AG09309 (cell line): ENCODE results near the gene PTPRM.
"Not testable (repeated sequence)": the region's sequence is repeated elsewhere in the genome, so short reads cannot be mapped to it uniquely, and the experiment has no call there.

Experiments
- DNase-seq: peaks from one replicate; pipeline ENCODE4 v3.0.0-alpha.2; 2010; ENCODE audit warnings: low read depth
- H3K4me3 ChIP-seq: 2 replicates; pipeline ENCODE4 v1.5.1; 2011; ENCODE audit warnings: mild to moderate bottlenecking, low read depth, low read length, moderate library complexity; ENCODE audit not compliant: control insufficient read depth
- TF ChIP-seq, protein P1 (sequence below): IDR thresholded peaks from 2 replicates; pipeline ENCODE4 v1.5.1; 2011; ENCODE audit warnings: mild to moderate bottlenecking, low read depth, low read length, inconsistent platforms; ENCODE audit not compliant: insufficient read depth, control insufficient read depth; ENCODE audit errors: missing control alignments

Gene PTPRM

DNA sequence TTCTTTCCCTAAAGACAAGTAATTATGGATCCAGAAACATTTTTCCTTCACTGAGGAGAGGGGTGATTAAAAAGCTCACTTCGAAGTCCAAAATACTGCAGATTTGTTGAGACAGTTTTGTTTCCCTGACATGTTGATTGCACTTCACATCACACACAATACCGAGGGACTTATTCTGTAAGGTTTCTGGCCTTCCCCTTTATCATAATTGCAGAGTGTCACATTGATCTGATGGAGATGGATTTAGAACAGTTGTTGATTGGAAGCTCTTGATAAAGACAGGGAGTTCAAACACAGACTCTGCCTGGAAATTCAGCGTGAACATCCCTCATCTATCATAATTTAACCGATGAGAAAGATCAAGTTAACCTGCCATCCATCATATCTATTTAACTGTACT is 163.6 kb downstream of the PTPRM start:
- DNase-seq = no peak
- TF ChIP-seq, protein P1, sequence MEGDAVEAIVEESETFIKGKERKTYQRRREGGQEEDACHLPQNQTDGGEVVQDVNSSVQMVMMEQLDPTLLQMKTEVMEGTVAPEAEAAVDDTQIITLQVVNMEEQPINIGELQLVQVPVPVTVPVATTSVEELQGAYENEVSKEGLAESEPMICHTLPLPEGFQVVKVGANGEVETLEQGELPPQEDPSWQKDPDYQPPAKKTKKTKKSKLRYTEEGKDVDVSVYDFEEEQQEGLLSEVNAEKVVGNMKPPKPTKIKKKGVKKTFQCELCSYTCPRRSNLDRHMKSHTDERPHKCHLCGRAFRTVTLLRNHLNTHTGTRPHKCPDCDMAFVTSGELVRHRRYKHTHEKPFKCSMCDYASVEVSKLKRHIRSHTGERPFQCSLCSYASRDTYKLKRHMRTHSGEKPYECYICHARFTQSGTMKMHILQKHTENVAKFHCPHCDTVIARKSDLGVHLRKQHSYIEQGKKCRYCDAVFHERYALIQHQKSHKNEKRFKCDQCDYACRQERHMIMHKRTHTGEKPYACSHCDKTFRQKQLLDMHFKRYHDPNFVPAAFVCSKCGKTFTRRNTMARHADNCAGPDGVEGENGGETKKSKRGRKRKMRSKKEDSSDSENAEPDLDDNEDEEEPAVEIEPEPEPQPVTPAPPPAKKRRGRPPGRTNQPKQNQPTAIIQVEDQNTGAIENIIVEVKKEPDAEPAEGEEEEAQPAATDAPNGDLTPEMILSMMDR = no peak
- no peak overlapping the region for H3K4me3 ChIP-seq

DNA sequence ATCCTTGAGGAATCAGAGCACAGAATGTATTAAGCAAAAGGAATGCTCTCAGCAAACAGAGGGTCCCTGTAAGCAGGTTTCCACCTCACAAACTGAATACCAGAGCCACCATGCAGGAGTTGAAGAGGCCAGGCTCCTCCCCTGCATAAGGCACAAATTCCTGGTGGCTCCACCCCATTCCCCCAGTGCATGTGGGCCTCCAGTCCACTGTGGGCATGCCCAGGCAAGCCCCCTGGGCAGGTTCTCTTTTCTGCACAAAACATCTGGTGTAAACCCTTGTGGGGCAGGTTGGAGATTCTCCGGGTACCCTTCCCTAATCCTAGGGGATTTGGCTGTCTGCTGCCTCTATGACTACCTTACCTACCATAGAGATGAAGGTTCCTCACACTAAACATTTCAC is 166.5 kb downstream of the PTPRM start:
- no peak for DNase-seq
- no peak overlapping the region for H3K4me3 ChIP-seq
- TF ChIP-seq, protein P1 = no peak

DNA sequence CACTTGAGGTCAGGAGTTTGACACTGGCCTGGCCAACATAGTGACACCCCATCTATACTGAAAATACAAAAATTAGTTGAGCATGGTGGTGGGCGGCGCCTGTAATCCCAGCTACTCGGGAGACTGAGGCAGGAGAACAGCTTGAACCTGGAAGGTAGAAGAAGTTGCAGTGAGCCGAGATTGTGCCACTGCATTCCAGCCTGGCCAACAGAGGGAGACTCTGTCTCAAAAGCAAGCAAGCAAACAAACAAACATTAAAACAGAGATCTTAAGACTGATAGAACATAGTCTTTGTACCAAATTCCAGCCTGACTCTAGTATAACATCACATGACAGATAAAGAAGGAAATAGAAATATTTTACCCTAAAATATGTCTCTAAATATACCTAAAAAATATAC is 168.1 kb downstream of the PTPRM start:
- H3K4me3 ChIP-seq = no peak overlapping the region
- no peak for DNase-seq
- TF ChIP-seq, protein P1 = peak; percentile 40

DNA sequence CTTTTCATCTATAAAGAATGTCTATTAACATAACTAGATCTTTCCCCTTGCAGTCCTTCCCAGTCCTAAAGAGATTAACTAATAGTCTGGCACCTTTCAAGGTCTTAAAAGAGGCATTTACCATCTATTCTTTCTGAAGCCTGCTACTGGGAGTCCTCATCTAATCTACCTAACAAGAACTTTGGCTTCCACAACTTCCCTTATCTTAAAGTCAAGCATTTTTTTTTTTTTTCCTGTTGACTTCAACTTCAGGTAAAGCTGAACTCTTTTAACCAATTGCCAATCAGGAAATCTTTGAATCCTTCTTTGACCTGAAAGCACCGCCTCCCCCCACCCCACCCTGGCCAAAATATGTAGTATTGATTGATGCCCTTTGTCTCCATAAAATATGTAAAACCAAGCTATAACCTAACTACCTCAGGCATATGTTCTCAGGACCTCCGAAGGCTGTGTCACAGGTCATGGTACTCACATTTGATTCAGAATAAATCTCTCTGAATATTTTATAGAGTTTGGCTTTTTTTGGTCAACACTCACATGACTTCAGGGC is 168.6 kb downstream of the PTPRM start:
- TF ChIP-seq, protein P1 = no peak
- DNase-seq = no peak
- no peak overlapping the region for H3K4me3 ChIP-seq

DNA sequence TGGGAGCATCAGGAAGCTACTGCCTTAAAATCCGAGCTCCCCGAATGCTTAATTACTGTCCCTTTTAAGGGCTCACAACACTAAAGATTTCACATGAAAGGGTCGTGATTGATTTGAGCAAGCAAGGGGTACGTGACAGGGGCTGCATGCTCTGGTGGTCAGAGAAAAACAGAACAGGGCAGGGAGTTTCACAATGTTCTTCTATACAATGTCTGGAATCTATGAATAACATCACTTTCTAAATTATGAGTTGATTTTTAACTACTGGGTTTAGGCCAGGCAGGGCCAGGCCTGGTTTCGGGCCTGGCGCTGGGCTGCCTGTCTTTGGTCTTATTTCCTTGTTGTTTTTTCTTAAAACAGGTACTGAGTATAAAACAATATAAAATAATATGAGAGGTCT is 169.4 kb downstream of the PTPRM start:
- not testable (repeated sequence) for H3K4me3 ChIP-seq, DNase-seq

DNA sequence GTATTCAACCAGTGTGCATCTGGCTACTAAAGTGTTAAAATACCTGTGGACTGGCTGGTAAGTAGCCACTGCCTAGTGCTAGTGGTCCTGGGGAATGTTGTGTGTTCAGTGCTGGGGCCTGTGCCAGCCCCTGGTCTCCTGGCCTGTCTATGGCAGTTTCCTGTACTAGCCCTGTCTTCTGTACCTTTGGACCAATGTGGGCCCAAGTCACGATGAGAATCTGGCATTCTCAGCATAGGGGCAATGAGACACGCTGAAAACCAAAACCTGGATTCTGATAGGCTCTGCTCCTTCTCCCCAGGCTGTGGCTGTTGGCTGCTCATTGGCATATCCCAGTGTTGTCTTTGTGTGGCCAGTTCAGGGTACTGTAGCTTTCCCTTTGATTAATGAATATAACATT is 170.4 kb downstream of the PTPRM start:
- TF ChIP-seq, protein P1 = no peak
- DNase-seq = no peak
- H3K4me3 ChIP-seq = no peak overlapping the region

DNA sequence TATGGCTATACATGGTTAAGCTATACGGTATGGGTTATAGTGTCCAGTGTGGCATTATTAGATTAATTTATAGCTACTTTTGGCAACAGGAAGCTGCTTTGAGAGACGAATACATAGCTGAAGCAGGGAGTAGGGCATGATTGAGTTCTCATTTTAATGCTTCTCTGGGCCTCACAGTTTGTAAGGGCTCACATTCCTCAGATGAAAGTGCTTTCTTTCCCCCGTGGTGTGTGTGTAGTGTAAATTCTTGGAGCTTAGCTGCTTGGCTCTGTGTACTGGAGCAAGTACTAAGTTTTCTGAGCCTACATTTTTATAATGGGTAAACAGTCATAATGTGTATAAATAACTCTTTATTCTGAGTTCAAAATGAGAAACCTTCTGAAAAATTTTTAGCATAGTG is 173.7 kb downstream of the PTPRM start:
- no peak overlapping the region for H3K4me3 ChIP-seq
- TF ChIP-seq, protein P1 = no peak
- no peak for DNase-seq

DNA sequence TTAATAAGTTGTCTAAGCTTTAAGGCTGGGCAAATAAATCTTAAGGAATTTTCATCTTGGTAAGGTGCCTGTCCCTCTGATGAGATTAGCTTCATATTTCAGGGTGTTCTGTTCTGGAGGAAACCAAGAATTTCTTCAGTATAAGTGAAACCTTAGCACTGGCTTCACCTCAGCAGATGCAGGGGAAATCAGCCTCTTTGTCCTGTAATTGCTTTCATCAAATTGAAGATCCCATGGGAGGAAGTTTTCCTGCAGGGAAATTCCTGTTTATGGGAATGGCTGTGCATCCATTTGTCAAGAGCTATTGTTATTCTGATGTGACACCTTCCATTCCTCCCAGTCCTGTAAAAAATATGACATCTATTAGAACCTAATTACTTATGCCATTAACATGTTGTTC is 174.5 kb downstream of the PTPRM start:
- TF ChIP-seq, protein P1 = no peak
- DNase-seq = no peak

More for the DNA sequence above, 174.5 kb downstream of the PTPRM start:
- H3K4me3 ChIP-seq = no peak overlapping the region
